Lower lobe of right lung (tissue), 2 donors: Measurements from ENCODE around the gene SCGB1A1. TPM values are rescaled to one million over a fixed set of nuclear protein-coding genes. Genes with fewer than 3 reads are reported as not detected.

Experiments used
- ATAC-seq, 2 donors: fragments of 200-7000 bp; cut with Tn5 transposase; one replicate each; pipeline ENCODE4 v1.9.1; 2020 to 2022; ENCODE audit warnings: mild to moderate bottlenecking in 2 of 2, moderate library complexity in 2 of 2
- DNase-seq: peaks from one replicate; pipeline ENCODE4 v3.0.0-alpha.2; 2020
- H3K27ac ChIP-seq: fragments of 200-600 bp; one replicate; pipeline ENCODE4 v1.8.0; 2022
- H3K27me3 ChIP-seq: fragments of 200-600 bp; one replicate; pipeline ENCODE4 v1.8.0; 2022; ENCODE audit warnings: low read depth
- H3K36me3 ChIP-seq: fragments of 200-600 bp; one replicate; pipeline ENCODE4 v1.8.0; 2022; ENCODE audit warnings: mild to moderate bottlenecking
- H3K4me1 ChIP-seq: fragments of 200-600 bp; one replicate; pipeline ENCODE4 v1.8.0; 2022
- H3K4me3 ChIP-seq: fragments of 200-600 bp; one replicate; pipeline ENCODE4 v1.8.0; 2022; ENCODE audit warnings: mild to moderate bottlenecking
- H3K9me3 ChIP-seq: fragments of 200-600 bp; one replicate; pipeline ENCODE4 v1.8.0; 2022
- CTCF ChIP-seq: fragments of 200-600 bp; IDR thresholded peaks from one replicate; pipeline ENCODE4 v1.8.0; 2022; ENCODE audit warnings: antibody characterized with exemption, mild to moderate bottlenecking
- intact Hi-C: fragments of 100-400 bp; cut with DNase I; formaldehyde crosslinking; loops from one replicate; pipeline ENCODE4 v1.11.0; 2022
- total RNA-seq: library from RNA; stranded (reverse); fragmentation: NEBNext Ultra II Directional; extraction: Animal tissue kit (Norgen Biotek cat#: 25700); gene quantifications from one replicate; pipeline ENCODE4 v1.2.1, GENCODE V29; 2021
- donor health status: DM: no; HTN: yes; CAD: no; lungs with severe emphysema.

Gene SCGB1A1
- total RNA-seq, 1 donor from 2014 or later: 3,364 TPM

DNA sequence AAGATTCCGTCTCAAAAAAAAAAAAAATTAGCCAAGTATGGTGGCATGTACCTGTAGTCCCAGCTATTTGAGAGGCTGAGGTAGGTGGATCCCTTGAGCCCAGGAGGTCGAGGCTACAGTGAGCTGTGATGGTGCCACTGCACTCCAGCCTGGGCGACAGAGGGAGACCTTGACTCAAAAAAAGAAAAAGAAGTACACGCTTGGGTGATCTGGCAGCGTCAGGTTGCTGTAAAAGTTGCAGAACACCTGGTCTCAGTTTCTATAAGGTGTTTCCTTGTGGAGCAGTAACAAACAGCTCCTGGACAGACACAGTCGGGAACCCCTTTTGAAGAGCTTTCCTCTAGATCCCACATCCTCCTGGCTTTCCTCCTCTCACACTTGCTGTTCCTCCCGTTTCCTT, 45.8 kb downstream of the SCGB1A1 start:
- H3K27ac ChIP-seq: no peak overlapping the region
- ATAC-seq: no peak
- no peak overlapping the region for H3K4me3 ChIP-seq
- no peak for DNase-seq
- H3K9me3 ChIP-seq: no peaks in the 10 kb centered on the region
- intact Hi-C loops: no loop called here
- TF ChIP-seq CTCF: no peak
- H3K36me3 ChIP-seq: no peaks in the 10 kb centered on the region
- H3K27me3 ChIP-seq: no peaks in the 10 kb centered on the region
- H3K4me1 ChIP-seq: no peaks in the 10 kb centered on the region

- ATAC-seq (no peak), DNase-seq (no peak)
- no peak for TF ChIP-seq CTCF
- intact Hi-C loops: no loop called here
- no peak overlapping the region for H3K27ac ChIP-seq
- H3K27me3 ChIP-seq: no peaks in the 10 kb centered on the region
- no peak overlapping the region for H3K4me3 ChIP-seq
- no peaks in the 10 kb centered on the region for H3K9me3 ChIP-seq
- no peaks in the 10 kb centered on the region for H3K4me1 ChIP-seq
- H3K36me3 ChIP-seq: no peaks in the 10 kb centered on the region
These were observed 47.6 kb downstream of the SCGB1A1 start for GRCh38 chr11:62466444-62466843.

DNA sequence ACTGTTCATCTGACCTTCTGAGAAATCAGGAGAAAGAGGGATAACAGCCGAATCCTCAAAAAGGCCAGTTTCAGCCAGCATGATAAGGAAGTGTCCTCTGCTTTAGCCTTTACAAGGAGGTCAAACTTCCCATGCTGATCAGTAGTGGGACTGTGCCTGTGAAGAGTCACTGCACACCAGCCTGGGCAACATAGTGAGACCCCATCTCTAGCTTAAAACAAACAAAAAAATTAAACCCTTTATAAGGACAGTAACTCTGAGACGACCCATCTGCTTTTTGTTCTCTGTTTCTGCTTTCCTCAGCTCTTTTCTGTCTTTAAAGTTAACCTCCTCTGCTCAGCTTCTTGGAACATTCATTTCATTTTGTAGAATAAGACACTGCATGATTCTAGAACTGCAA, 49.7 kb downstream of the SCGB1A1 start:
- H3K4me3 ChIP-seq: no peak overlapping the region
- no peaks in the 10 kb centered on the region for H3K36me3 ChIP-seq
- no peaks in the 10 kb centered on the region for H3K27me3 ChIP-seq
- TF ChIP-seq CTCF: no peak
- no peaks in the 10 kb centered on the region for H3K9me3 ChIP-seq
- H3K4me1 ChIP-seq: no peaks in the 10 kb centered on the region
- intact Hi-C loops: no loop called here
- no peak for ATAC-seq
- no peak for DNase-seq
- H3K27ac ChIP-seq: no peak overlapping the region

DNA sequence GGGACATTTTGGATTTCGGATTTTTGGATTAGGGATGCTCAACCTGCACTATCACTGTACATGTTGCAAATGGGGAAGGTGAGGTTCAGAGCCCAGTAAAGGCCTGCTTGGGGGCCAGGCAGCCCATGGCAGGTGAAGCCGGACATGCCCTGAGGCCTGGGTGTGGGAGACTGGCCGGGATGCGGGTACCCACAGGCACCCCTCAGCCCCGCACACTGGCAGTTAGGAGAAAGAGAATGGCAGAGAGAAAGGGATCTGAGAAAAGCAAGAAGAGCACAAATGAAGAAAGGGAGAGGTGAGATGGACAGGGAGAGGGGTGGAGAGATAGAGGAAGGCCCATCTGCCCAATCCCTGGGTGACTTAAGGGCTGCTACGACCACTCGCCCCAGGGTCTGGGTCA, 52.8 kb downstream of the SCGB1A1 start:
- no peak for DNase-seq
- Histone ChIP-seq H3K27ac (no peak overlapping the region), H3K9me3 (no peaks in the 10 kb centered on the region), H3K4me3 (no peak overlapping the region), H3K27me3 (no peaks in the 10 kb centered on the region), H3K36me3 (no peaks in the 10 kb centered on the region), H3K4me1 (no peaks in the 10 kb centered on the region)
- intact Hi-C loops: no loop called here
- no peak for ATAC-seq
- TF ChIP-seq CTCF: no peak

DNA sequence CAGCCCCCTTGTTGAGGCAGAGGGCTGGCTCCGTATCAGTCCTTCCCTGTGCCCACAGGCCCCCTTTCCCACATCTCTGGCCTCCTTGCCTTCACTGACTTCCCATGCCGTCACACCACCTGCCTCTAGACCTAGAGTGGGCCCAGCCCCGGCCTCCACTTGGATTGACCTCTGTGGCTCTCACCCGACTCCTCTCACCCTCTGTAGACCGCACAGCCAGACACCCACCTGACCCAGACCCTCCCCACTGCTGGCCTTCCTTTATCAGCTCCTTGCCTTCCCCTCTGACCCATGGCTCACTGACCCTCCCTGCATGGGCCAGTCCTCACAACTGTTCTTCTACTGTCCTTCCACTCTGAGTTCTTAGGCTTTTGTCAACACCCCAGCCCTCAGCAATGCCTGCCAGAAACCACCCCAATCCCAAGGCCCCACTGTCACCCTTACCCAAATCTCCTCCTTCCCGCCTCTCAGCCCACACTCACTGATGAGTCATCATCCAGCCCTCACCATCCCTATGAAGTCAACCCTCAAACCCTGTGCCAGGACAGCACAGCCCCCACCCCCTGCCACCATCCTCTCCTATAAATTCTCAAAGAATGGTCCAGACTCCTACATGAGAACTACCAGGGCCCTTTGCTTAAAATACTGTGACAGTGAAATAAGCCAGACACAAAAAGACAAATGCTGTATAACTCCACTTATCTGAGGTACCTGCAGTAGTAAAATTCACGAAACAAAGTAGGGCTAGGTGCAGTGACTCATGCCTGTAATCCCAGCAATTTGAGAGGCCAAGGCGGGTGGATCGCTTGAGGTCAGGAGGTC, 53.4 kb downstream of the SCGB1A1 start:
- DNase-seq (no peak), ATAC-seq (peak in 1 of 2 donors; percentile 55)
- Histone ChIP-seq H3K9me3 (no peaks in the 10 kb centered on the region), H3K27me3 (no peaks in the 10 kb centered on the region), H3K36me3 (no peaks in the 10 kb centered on the region), H3K4me1 (no peaks in the 10 kb centered on the region), H3K4me3 (no peak overlapping the region), H3K27ac (no peak overlapping the region)
- TF ChIP-seq CTCF: no peak
- intact Hi-C loops: no loop called here

Other genes starting within 250 kb of the SCGB1A1 start
- gene SCGB1D1, start 228.8 kb upstream of the SCGB1A1 start, total RNA-seq: not detected
- gene SCGB2A1, start 210.4 kb upstream of the SCGB1A1 start, total RNA-seq: 2.5 TPM
- not detected for gene SCGB1D2, start 176.8 kb upstream of the SCGB1A1 start, total RNA-seq
- gene SCGB2A2, start 148.9 kb upstream of the SCGB1A1 start, total RNA-seq: not detected
- not detected for gene SCGB1D4, start 120.0 kb upstream of the SCGB1A1 start, total RNA-seq
- gene ASRGL1, start 81.6 kb upstream of the SCGB1A1 start, total RNA-seq: 39.7 TPM
- 809 TPM for gene AHNAK, start 127.8 kb downstream of the SCGB1A1 start, total RNA-seq
- 899 TPM for gene EEF1G, start 154.9 kb downstream of the SCGB1A1 start, total RNA-seq
- gene TUT1, start 172.5 kb downstream of the SCGB1A1 start, total RNA-seq: 15.8 TPM
- 68.4 TPM for gene MTA2, start 182.8 kb downstream of the SCGB1A1 start, total RNA-seq
- gene EML3, start 193.7 kb downstream of the SCGB1A1 start, total RNA-seq: 69.3 TPM
- gene ROM1, start 194.2 kb downstream of the SCGB1A1 start, total RNA-seq: 5.6 TPM
- gene B3GAT3, start 203.0 kb downstream of the SCGB1A1 start, total RNA-seq: 32.6 TPM
- gene GANAB, start 227.6 kb downstream of the SCGB1A1 start, total RNA-seq: 228 TPM
- 18.6 TPM for gene INTS5, start 234.3 kb downstream of the SCGB1A1 start, total RNA-seq
- 37.1 TPM for gene C11orf98, start 246.2 kb downstream of the SCGB1A1 start, total RNA-seq
- gene CSKMT, start 246.3 kb downstream of the SCGB1A1 start, total RNA-seq: 12.1 TPM